ENCODE data around the gene NHP2.

Gene NHP2

GRCh38 chr5:178115814-178116142 lies 37.9 kb downstream of the NHP2 start:
- no peak for DNase-seq (ENCODE audit: low read depth)
- H3K4me3 ChIP-seq (ENCODE audit: control insufficient read depth, low read depth, low read length) = no peak overlapping the region
- no peak for TF ChIP-seq CTCF (conservative IDR thresholded peaks at IDR 0.05; ENCODE audit: control insufficient read depth, insufficient read depth, low read depth, low read length)

GRCh38 chr5:178115136-178115813 lies 38.4 kb downstream of the NHP2 start:
- TF ChIP-seq CTCF (conservative IDR thresholded peaks at IDR 0.05; ENCODE audit: control insufficient read depth, insufficient read depth, low read depth, low read length) = no peak
- DNase-seq (ENCODE audit: low read depth) = no peak

DNA sequence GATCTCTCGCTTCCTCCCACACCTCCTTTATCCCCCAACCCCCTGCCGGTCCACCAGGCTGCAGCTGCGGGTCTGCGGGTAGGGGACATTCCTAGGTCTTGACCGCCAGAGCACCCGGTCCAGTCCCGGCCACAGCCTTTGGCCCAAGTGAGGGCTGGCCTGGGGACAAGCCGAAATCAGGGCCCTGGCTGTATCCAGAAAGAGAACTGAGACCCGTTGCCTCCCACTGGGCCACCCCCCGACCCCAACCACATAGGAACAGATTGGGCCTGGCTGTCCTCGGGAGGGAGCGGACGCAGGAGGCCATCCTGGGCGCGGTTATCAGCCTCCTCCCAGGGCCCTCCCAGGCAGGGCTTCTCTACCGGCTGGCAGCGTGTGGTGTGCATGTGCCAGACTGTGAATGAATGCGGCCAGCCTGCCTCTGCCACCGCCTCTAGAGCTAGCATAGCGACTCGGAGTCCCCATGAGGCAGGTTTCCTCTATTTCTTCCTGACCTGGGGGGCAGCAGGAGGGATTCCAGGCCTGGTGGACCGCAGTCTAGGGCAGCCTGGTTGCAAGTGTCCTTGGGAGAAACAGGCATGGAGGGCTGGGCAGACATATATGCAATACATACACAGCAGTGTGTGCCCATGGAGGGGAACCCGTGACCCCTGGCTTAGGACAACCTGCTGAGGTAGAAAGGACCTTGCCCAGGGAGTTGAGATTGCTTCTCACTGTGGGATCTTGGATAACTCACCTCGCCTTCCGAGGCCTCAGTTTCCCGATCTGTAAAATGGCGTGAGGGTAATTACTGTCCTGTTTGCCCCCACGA lies 39.2 kb downstream of the NHP2 start:
- no peak for DNase-seq (ENCODE audit: low read depth)
- TF ChIP-seq CTCF (conservative IDR thresholded peaks at IDR 0.05; ENCODE audit: control insufficient read depth, insufficient read depth, low read depth, low read length) = no peak
- H3K4me3 ChIP-seq (ENCODE audit: control insufficient read depth, low read depth, low read length) = no peak overlapping the region

More at GRCh38 chr5:178115136-178115813, 38.4 kb downstream of the NHP2 start:
- no peak overlapping the region for H3K4me3 ChIP-seq (ENCODE audit: control insufficient read depth, low read depth, low read length)

DNA sequence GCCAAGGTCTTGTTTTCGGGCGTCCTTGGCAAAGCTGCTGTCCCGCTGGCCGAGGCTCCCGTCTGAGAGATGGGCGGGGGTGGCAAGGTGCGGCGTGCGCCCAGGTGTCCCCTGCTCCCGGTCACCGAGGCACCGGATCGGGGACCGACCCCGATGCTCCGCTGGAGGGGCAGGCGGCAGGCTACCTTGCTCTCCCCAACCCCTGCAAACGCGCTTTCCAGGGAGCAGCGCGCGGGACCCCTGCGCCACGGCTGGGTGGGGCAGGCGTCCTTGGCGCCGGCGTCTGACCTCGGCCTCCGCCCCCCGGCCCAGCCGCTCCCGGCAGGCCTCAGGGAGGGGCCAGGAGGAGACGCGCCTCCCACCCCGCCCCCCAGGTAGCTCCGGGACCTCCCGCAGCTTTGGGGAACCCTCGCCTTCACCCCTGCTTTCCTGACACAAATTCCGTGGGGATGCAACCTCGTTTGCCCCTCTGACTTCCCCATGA lies 39.8 kb downstream of the NHP2 start:
- no peak for TF ChIP-seq CTCF (conservative IDR thresholded peaks at IDR 0.05; ENCODE audit: control insufficient read depth, insufficient read depth, low read depth, low read length)
- no peak for DNase-seq (ENCODE audit: low read depth)
- no peak overlapping the region for H3K4me3 ChIP-seq (ENCODE audit: control insufficient read depth, low read depth, low read length)

DNA sequence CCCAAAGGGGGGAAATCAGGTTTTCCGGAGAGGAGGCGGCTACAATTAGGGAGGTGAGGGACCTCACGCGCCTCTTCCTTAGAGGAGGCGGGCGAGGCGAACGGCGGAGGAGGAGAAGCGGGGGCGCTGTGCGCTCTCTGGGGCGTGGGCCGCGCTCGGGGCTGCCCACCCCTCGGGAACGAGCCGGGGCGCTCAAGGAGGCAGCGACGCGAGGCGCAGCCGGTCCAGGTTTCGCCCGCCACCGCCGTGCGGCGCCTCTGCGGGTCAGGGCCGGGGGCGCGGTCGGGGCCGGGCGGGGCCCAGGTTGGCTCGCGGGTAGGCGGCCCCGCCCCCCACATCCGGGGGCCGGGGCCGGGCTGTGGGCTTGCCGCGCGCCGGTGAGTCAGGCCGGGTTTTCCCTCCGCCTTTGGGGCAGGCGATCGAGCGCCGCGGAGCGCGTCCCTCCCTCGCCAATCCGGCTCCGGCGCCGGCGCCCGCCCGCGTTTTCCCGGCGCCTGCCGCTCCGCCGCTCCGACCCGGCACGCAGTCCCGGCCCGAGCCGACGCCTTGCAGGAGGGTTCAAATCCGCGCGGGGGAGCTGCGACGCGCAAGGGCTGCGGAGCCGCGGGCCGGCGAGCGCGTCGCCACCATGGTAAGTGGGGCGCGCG lies 40.4 kb downstream of the NHP2 start, which contains the start of gene N4BP3:
Gene N4BP3, plus strand, starts transcription at position 392 of the 647 bp plus-strand sequence. CDS start 6,052 bp downstream, outside the sequence.
- H3K4me3 ChIP-seq (ENCODE audit: control insufficient read depth, low read depth, low read length) = no peak within 1 kb of the TSS
- no peak for TF ChIP-seq CTCF (conservative IDR thresholded peaks at IDR 0.05; ENCODE audit: control insufficient read depth, insufficient read depth, low read depth, low read length)
- peak; percentile 36 for DNase-seq (ENCODE audit: low read depth)

DNA sequence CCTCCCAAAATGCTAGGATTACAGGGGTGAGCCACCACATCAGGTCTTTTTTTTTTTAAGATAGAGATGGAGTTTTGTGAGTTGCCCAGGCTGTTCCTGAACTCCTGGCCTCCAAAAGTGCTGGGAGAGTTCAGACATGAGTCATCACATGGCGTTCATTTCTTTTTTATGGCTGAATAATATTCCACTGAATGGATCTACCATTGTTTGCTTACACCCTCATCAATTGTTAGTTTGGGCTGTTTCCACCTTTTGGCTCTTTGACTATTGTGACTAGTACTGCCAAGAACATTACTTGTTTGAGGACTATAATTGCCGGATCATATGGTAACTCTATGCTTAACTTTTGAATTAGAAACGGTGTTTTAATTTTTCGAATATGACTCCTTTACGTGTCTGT lies 41.1 kb downstream of the NHP2 start:
- H3K4me3 ChIP-seq (ENCODE audit: control insufficient read depth, low read depth, low read length) = no peak overlapping the region
- no peak for TF ChIP-seq CTCF (conservative IDR thresholded peaks at IDR 0.05; ENCODE audit: control insufficient read depth, insufficient read depth, low read depth, low read length)
- DNase-seq (ENCODE audit: low read depth) = no peak

All from fibroblast of mammary gland (primary cell).